COR-L47 (cell line): Measurements from ENCODE around the gene B9D2.
"Not testable (repeated sequence)": the region's sequence is repeated elsewhere in the genome, so short reads cannot be mapped to it uniquely, and the experiment has no call there.

Experiments used
- DNase-seq: peaks from one replicate; lab custom pipeline; 2025; lab: John Stamatoyannopoulos, UW

B9D2 gene, protein sequence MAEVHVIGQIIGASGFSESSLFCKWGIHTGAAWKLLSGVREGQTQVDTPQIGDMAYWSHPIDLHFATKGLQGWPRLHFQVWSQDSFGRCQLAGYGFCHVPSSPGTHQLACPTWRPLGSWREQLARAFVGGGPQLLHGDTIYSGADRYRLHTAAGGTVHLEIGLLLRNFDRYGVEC

DNA sequence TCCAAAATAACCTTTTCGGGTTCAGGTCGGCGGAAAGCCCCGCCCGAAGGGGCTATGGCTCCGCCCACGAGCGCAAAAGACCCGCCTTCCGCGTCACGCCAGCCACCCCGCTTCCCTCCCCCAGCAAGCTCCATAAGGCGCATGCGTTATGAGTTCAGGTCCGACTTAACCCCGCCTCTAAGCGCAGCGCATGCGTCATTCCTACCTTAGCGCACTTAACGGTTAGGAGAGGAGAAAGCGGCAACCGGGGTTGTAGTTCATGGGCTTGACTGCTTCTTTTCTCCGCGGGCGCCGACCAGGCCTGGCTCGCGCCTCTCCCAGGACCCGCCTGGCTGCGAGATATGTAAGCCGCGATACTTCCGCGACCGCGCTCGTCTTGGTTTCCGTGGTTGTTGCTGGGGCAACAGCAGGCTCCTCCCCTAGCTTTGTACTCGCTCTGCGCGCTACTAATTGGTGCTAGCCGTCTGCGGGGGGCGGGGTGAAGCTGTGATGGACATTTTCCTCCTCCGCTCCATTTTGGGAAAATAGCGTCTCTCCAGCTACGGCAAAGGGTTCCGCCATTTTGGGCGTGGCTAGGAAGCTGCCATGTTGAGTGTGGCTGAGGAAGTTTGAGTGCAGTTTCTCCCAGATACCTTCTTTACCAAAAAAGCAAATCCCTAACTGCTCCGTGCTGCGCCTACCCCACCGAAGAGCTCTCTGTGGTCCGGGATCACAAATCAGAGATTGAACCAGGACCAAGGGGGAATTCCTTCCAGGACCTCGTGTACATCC, at the start of gene B9D2:
Gene B9D2 (minus strand): TSS at position 397 of the 771 bp plus-strand sequence. CDS start 630 bp downstream, outside the sequence.
- peak; percentile 99 for DNase-seq

DNA sequence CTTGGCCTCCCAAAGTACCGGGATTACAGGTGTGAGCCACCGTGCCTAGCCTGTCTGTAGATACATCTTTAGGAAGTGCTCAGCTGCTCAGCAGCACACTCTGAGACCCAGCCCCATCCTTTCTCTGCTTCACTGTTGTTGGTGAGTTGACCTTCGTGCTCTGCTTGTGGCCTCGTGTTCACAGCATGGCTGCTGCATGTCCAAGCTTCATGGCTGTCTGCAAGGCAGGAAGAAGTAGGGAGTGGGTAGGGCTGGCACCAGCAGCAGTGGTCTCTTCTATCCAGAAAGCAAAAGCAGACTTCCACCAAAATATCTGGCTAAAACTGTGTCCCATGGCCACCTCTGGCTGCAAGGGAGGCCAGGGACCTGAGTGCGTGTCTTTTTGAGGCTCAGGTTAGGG, 49.0 kb upstream of the B9D2 start:
- DNase-seq, result no peak

DNA sequence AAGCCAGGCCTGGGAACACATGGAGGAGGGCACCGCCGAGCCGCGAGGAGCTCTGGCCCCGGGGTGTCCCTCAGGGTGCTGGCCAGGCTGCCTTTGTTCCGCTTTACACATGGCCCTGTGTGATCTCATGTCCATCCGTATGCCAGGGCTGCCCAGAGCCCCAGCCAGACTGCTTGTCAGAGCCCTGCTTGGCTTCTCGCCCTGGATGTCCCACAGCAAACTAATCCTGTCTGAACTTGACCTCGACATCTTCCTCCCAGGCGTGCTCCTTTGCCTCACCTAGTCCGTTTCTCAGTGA, 48.0 kb upstream of the B9D2 start:
- no peak for DNase-seq

GRCh38 chr19:41411100-41411967, 47.4 kb upstream of the B9D2 start:
- DNase-seq, result no peak

GRCh38 chr19:41410336-41411054, 46.5 kb upstream of the B9D2 start:
- no peak for DNase-seq

DNA sequence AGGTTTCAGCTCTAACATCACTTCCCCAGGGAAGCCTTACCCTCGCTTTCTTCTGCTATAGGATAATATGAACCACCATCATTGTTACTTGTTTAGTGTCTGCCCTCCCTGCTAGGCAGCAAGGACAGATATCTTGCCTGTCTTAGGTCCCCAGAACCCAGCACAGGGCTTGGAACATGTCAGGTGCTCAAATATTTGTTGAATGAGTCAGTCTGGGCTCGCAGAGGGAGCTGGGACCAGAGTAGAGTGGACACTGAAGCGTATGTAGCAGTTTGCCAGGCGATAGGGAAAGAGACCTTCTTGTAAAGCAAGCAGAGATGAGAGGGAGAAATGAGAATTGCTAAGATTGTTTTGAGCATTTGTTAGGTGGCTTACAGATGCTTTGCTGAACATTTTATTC, 45.3 kb upstream of the B9D2 start:
- DNase-seq, result no peak

DNA sequence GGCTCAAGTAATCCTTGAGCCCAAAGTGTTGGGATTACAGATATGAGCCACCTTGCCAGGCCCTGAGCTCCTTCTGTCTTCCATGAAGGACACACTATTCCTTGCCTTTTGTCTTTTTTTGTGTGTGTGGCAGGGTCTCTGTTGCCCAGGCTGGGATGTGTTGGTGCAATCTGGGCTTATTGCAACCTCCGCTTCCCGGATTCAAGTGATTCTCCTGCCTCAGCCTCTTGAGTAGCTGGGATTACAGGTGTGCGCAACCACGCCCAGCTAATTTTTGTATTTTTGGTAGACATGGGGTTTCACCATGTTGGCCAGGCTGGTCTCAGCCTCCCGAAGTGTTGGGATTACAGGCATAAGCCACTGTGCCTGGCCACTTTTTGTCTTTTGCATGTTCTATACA, 44.9 kb upstream of the B9D2 start:
- not testable (repeated sequence) for DNase-seq

- no peak for DNase-seq
Measured at GRCh38 chr19:41408256-41408655, 44.3 kb upstream of the B9D2 start.

DNA sequence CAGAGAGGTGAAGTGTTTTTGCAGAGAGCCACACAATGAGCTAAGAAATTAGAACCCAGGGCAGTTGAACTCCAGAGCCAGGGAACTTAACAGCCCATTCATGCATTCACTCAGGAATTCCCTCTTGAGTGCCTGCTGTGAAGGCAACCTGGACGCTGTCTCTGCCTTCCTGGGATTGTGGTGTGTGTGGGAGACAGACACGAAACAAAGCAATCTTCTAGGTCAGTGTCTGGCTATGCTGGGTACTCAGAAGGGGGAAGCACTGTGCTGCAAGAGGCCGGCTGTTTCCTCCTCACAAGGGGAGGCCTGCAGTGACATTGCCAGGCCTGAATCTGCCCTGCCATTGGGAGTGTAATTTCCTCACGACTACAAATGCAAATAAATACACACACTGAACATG, 43.3 kb upstream of the B9D2 start:
- DNase-seq, result no peak

DNA sequence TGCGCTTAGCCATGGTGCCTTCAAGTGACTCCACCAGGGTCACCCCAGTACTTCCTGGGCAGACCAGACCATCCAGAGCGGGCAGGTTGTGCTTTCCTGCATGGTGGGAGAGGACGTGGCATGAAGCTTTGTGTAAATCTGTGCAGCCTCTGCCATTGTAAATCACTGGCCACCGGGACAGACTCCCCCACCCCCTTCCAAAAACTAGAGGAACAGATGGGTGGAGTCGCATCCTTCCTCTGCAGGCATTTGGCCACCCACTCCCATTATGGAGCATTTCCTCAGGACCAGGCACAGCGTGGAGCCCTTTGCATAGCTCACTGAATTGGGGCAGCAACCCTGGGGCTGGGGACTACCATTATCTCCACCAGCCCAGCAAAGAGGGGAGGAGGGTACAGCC, 41.8 kb upstream of the B9D2 start:
- no peak for DNase-seq

DNA sequence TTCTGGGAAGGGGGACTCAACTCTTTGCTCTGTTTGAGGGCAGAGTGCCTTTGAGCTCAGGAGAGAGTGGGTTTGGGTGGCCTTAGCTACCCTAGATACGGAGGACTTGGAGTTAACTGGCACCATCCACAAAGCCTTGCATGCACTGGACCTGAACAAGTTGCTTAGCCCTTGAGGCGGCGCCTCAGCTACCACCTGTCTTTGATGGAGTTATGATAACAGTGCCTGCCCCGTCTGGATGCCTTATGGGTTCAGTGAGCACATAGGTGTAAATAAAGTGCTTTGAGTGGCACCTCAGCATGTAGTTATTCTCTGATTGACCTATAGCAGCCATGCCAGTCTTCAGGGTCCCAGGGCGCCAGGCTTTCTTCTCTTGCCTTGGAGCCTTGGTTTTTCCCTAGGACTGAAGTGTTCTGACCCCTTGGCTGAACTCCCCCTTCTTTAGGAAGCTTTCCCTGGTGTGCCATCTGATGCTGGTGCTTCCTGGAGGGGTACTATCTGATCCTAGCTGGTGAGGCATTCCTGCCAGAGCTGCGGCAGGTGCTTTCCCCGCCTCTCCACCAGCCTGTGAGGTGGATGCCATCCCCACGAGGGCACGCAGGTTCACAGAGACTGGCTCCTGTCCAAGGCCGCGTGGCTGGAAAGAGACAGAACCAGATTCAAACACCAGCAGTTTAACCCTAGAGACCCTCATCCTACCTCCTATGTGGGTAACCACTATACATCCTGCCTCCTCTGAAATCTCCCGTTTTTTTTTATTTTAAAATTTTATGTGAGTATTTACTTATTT, 39.4 kb upstream of the B9D2 start:
- DNase-seq, result no peak

DNA sequence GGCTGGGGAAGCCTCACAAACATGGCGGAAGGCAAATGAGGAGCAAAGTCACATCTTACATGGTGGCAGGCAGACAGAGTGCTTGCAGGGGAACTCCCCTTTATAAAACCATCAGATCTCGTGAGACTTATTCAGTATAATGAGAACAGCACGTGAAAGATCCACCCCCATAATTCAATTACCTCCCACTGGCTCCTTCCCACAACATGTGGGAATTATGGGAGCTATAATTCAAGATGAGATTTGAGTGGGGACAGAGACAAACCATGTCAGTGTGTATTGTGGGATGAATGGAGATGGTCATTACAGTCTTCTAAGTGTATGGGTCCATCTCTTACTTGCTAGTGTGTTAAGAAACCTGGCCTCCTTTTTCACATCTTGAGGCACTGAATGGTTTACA, 38.1 kb upstream of the B9D2 start:
- no peak for DNase-seq

DNA sequence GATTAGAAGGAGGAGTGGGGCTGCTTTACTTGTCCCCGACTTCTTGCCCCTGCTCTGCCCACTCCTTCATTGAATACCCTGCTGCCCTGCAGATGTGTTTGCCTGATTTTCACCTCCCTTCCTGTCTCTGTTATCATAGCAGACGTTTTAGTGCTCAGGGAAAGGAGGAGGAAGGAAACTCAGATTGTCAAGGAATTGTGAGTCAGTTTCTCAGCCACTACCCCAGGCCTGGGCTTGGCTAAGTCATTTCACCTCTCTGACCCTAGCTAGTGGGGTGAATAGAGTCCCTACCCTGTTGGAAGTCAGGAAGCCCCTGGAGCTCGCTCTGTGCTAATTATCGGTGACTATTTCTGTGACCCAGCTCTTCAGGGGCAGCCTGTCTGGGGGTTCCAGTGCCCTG, 37.5 kb upstream of the B9D2 start:
- no peak for DNase-seq

DNA sequence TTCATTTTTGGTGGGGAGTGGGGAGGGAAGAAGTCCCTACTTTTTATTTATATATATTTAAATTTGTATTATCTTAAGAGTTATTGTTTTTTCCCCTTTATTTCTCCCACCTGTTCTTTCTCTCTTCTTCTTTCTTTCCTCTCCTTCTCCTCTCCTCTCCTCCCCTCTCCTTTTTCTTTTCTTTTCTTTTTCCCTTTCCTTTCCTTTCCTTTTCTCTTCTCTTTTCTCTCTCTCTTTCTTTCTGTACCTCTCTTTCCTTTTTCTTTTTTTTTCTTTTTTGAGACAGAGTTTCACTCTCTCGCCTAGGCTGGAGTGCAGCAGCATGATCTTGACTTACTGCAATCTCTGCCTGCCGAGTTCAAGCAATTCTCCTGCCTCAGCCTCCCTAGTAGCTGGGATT, 35.6 kb upstream of the B9D2 start:
- DNase-seq, result no peak

- no peak for DNase-seq
Measured at GRCh38 chr19:41399091-41399490, 35.1 kb upstream of the B9D2 start.

- no peak for DNase-seq
Measured at GRCh38 chr19:41398598-41398997, 34.6 kb upstream of the B9D2 start.

DNA sequence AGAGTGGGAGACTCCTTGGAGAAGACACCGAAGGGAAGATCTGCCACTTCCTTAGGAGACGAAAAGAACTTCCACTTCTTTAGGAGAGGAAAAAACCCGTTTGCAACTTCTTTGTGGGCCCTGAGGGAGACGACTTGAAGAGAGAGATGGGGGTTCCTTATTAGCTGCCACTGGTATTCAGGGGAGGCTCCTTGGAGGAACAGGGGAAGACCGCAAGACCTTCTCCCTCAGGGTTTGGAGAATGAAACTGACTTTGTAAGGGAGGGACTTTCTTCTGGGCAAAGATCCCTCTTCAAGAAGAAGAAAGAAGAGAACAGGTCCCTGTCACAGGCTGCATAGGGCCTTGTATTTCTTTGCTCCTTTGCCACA, 34.1 kb upstream of the B9D2 start:
- DNase-seq, result no peak

GRCh38 chr19:41397086-41398049, 33.4 kb upstream of the B9D2 start, which contains the start of the genes BCKDHA and EXOSC5:
BCKDHA (plus strand) TSS chr19:41397818; CDS start chr19:41397828, 10 bp downstream.
EXOSC5 (minus strand) TSS chr19:41397359; CDS start chr19:41397328, 31 bp downstream.
- DNase-seq, result peak; percentile 100

DNA sequence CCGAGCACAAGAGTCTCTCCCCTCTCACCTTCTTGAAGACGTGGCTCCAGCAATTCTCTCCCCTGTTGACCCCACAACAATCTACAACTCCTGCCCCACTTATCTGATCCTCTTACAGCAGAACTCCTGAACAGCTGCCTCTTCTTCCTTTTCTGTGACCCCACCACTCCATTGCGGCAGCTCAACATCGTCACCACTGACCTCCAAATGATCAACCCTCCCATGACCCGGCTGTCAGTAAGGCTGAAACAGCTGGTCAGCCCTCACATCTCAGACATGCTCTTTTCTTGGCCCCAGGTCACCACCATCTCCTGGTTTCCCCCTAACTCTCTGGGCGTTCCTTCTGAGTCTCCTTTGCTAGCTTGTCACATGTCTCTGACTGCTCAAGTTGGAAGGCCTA, 31.4 kb upstream of the B9D2 start:
- DNase-seq, result no peak

- no peak for DNase-seq
Measured at GRCh38 chr19:41392775-41393174, 28.8 kb upstream of the B9D2 start.
